Dermis microvascular lymphatic vessel endothelial cell (primary cell): ENCODE results near the gene TTC6. TPM values are rescaled to one million over a fixed set of nuclear protein-coding genes. Genes with fewer than 3 reads are reported as not detected.

Source experiments
- DNase-seq, 2 donors: peaks; one replicate each; pipeline versions ENCODE4 v3.0.0 to v3.0.0-alpha.2; 2010; ENCODE audit warnings: low read depth in 2 of 2
- total RNA-seq: library from RNA; depleted of rRNA; stranded (reverse); fragments of >200 nt; gene quantifications from 2 replicates; pipeline ENCODE4 v1.2.1, GENCODE V29; 2014

The TTC6 gene
- total RNA-seq, 1 donor from 2014 or later = 0.13 TPM

DNA sequence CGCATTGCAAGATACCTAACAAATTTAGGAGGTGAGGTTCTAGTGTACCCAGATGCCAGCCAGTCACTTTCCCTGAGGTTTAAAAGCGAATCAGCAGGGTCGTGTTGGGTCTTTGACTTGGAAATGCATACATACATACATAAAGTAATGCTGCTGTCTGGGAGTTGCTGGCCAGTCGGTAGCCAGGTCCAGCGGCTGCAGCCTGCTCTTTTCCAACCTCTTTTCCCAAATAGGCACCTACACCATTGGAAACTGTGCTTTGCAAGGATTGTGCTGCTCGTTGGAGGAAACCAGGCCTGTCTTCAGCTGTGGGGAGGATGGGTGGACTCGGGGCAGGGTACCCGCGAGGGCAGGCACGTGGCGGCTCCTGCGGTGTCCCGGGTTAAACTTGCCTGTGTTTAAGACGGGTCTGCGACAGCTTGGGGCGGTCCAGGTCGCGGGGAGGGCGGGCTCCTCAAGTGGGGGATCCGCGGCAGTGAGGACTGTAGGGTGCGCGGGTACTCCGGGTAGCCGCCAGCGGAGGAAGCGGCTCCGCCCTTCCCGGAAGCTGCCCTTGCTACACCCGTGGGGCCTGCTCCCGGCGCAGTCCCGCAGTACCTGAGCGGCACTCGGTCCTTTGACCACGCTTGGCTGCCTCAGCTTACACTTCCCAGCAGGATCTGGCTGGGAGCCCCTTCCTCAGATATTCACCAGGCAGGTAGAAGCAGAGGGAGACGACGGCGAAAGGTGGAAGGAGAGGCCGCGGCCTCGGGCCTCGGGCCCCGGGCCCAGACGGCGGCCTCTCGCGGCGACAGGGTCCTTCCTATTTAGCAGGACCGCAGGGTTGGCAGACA is 2.7 kb downstream of the TTC6 start:
- no peak for DNase-seq

DNA sequence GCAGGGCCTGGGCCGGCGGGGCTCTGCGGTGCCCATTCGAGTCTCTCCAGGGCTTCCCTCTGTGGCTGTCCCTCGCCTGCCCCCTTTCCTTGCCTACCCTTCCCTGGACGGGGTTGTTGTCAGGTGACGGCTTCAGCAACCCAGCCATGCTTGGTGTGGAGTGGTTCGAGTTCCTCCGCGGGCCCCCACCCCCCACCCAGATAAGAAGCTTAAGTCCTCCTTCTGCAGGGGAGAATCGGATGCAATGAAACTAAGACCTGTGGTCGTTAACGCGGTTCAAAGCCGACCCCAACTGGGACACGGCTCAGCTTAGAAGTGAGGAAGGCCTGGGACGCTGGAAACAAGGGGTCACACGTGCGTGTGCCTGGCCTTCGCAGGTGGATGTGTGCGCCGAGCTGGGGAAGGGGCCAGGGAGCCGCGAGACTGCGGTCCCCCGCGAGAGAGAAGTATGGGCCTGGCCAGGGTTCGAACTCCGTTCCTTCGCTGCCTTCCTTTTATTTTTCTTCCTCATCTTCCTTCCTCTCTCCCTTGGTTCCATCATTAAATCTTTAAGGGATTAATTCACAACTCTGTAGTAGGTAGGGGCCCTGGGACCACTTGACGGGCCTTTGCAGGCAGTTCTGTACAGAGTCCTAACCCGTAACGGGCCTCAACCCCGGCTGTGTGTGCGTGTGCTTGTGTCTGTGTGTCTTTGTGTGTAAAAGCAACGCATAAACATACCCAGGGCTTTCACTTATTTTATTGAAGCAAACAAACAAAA is 3.5 kb downstream of the TTC6 start:
- DNase-seq = no peak

DNA sequence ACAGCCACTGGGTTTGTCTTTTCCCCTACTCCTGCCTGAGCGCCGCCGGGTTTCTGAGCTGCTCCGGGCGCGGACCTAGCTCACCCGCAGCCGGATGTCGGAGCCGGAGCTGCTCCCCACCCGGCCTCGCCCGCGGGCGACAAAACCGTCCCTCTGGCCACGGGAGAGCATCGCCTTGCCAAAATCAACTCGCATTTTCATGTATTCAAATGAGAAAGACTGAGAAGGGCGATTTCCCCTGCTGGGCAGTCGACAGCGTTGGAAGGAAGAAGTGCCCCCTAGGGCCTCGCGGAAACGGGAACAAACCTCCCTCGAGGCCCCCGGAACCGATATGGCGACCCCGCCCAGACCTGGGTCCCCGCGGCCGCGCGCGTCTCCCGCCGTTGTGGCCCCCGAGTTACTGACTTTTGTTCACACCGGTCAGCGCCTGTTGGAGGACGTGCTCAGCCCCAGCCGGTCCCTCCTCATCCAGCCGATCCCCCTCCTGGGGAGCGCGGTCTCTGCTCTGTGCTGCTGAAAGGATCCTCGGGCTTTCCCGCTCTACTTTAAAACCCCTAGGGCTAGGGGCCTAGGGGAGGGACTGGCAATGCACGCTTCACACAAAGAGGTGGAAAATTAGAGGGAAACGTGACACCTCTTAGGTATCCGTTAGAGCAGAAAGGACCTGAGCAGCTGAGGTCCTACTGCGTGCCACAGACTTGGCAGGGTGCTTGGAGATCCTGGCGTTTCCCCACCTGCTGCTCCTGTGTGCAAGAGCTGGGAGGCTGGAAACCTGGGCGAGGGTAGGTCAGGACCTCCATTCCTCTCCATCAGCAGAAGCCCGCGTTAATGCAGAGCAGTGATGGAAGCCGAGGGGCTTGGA is 4.3 kb downstream of the TTC6 start:
- DNase-seq = no peak

DNA sequence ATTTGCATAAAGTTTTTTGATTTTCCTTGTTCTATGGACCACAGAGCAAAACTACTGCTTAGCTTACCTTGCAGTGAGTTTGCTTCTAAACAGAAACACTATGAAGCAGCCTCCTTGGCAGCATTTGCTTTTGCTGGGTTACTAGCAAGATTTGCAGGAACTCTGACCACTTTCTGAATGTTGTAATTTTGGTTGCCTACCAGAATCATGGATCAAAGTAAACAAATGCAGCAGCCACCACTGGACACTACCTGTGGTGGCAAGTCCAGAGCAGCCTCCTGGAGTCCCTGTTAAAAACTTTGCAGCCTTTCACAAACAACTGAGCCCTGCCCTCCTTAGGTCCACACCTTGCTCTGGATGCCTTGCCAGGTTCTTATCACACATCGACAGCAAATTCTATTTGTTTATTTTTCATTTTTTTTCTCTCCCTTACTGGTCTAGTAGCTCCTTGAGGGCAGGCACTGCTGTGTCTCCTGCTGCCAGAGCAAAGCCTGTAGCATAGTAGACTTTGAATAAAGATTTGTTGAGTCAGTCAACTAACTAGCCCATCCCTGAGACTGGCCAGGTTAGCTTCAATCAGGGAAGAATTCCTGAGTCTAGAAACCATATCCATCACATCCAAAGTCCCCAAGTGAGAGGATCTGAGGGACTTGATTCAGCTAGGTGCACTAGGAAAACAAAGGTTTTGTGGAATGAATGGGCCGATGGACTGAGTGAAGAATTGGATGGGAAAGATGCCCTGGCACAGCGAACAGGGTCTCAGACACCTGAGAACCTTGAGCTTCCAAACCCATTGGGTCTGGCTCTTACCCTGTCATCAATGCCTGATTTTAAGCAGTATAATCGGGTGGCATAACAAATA is 5.7 kb downstream of the TTC6 start:
- no peak for DNase-seq

DNA sequence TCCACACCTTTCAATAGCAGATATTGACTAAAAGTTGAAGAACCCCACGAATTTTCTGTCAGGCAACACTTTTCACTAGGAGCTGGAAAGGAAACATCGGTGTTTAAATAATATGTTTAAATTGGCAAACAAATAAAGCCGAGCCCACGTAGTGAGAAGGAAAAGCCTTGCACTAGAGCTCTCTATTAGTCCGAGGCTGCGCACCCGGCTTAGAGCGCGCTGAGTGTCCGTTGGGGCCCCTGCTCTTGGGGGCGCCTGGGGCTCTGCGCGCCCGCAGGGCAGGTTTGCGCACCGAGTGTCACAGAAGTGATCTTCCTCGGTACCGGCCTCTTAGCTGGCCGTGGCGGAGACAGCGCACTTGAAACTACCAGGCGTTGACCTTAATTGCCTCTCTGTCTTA is 6.4 kb downstream of the TTC6 start:
- DNase-seq = no peak

GRCh38 chr14:37602605-37603453 is 7.4 kb downstream of the TTC6 start:
- DNase-seq = no peak

- no peak for DNase-seq
Observed at GRCh38 chr14:37603688-37604251, 8.3 kb downstream of the TTC6 start.

- no peak for DNase-seq
Observed at GRCh38 chr14:37606678-37607077, 11.2 kb downstream of the TTC6 start.

GRCh38 chr14:37608649-37609048 is 13.2 kb downstream of the TTC6 start:
- no peak for DNase-seq

DNA sequence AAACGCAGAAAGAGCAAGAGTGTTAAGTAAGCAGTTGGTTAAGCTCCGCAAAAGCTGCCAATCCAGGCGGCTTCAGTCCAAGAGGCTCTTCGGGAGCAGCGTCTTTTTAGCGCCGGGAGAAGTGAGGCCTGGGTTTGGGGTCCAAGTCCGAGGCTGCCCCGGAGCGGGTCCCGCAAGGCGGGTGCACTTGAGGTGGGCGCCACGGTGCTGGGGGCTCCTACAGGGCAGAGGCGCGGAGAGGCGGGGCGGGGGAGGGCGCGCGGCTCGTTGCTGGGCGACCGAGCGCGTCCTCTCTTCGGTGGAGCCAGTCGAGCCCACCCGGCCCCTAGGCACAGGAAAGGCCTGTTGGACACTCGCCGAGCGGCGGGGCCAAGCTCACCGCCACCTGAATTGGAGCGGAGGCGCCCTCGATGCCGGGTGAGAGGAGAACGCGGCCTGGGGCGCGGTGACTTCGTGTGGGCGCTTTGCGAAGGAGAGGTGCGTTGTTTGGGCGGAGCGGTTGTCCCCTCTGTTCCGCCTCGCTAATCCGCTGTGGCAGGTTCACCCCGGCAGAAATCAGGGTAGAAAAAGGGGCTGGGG is 15.6 kb downstream of the TTC6 start:
- DNase-seq = no peak

GRCh38 chr14:37615582-37616289 is 20.3 kb downstream of the TTC6 start:
- DNase-seq = no peak

DNA sequence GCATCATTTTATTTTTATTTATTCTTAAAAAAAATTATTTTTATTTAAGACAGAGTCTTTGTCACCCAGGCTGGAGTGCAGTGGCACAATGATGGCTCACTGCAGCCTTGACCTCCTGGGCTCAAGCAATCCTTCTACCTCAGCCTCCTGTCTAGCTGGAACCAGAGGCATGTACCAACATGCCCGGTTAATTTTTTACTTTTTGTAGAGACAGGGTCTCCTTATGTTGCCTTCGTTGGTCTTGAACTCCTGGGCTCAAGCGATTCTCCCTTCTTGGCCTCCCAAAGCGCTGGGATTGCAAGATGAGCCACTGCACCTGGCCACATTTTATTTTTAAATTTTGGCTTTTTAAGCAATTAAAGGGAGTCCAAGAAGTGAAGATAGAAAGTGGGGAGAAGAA is 21.4 kb downstream of the TTC6 start:
- DNase-seq = no peak

DNA sequence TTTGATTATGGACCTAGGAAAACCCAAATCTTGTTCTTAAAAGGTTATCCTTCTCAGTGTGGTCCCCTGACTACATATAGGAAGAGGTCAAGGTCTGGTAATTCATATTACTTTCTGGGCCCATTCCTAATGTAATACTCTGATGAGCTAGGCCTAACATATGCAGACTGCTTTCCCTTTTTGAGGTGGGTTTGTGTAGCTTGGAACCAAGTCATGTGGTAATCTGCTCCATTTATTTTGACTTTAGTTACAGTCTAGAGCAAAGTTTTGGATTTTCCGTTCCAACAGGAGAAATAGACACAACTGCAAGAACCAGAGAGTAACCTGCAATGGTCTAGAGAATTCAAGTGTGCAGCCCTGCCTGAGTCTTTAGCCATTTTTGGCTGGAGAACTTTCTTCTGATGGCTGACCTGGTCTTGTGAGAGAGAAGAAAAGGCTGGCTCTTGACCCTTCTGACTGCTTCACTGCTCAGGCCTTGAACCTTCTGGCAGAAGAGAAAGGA is 22.5 kb downstream of the TTC6 start:
- no peak for DNase-seq

DNA sequence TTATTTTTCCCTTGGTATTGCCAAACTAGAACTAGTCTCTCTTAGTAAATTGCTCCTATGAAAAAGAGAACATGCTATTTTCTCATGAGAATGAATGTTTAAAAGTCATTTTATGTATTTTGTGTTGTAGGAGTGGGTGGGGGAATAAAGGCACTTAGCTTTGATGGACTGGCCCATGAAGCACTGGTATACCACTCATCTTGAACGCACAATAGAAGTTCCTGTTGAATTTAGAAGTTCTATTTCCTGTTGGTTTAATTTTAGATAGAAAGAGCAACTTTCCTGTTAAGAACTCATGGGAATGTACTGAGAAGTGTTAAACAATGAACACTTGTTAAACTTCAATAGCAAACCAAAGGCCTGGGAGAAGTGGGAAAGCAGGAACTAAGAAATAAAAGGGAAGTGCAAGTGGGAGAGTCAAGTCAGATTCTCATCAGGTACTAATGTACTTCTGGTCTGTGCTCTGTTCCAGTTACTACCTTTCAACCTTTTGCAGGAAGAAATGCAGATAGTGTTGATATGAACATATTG is 23.1 kb downstream of the TTC6 start:
- no peak for DNase-seq

GRCh38 chr14:37620856-37621255 is 25.4 kb downstream of the TTC6 start:
- no peak for DNase-seq

DNA sequence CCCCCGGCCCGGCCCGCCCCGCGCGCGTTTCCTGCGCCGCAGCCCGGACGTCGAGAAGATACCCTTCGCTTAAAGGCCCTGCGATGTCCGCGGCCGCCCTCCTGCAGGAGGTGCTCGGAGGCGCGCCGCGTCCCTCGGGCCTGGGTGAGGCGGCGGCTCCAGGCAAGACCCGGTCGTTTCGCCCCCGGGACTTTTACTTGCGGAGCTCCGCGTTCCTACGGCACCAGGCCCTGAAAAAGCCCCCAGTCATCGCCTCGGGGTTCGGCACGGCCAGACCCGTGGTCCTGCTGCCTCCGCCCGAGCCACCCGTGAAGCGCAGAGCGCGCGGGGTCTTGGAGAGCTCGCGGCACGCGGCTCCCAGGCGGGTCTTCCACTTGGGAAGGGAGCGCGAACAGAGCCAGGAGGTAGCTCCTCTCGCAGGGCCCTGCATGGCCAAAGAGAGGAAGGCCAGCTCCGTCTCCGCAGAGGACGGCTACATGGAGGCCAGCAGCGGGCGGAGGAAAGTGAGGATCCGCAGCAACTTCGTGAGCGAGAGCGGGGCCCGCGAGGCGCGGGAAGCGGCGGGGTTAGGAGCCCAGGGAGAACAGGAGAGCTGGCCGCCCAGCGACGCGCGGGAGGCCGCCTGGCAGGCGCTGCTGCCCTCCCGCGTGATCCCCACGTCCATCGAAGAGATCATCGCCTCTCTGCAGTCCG is 26.9 kb downstream of the TTC6 start:
- peak in 1 of 2 donors; percentile 38 for DNase-seq

- peak in 1 of 2 donors; percentile 31 for DNase-seq
Observed at GRCh38 chr14:37623426-37623951, 28.1 kb downstream of the TTC6 start.
